Panc1 (cell line): ENCODE measurements around the gene MLH3. TPM values are rescaled to one million over a fixed set of nuclear protein-coding genes. Genes with fewer than 3 reads are reported as not detected.

ENCODE experiments used
- ATAC-seq: fragments of 200-7000 bp; cut with Tn5 transposase; 2 replicates; pipeline ENCODE4 v1.9.1; 2020; ENCODE audit warnings: mild to moderate bottlenecking, moderate library complexity
- BruUV-seq: library from RNA; stranded (reverse); fragments of 400-500 nt; replicated peaks from 2 replicates; lab custom pipeline; 2021; lab: Mats Ljungman, UMichigan
- CTCF ChIA-PET: fragments of 300-600 bp; sonication (Branson Sonifier 250); formaldehyde crosslinking; loops from one replicate; lab custom pipeline; 2022; ENCODE audit warnings: antibody characterized with exemption; lab: Charles Lee
- POLR2A ChIA-PET: fragments of 300-600 bp; sonication (Branson Sonifier 250); formaldehyde crosslinking; loops from one replicate; lab custom pipeline; 2022; ENCODE audit warnings: antibody characterized with exemption; lab: Charles Lee
- DNase-seq: peaks from one replicate; pipeline ENCODE4 v3.0.0-alpha.2; 2010; ENCODE audit warnings: low read depth, low spot score
- H3K27ac ChIP-seq: 2 replicates; pipeline ENCODE4 v1.5.1; 2011; ENCODE audit warnings: mild to moderate bottlenecking, low read length, inconsistent platforms
- H3K27me3 ChIP-seq: fragments of 200-500 bp; sonication (Bioruptor generic); 2 replicates; pipeline ENCODE4 v1.6.0; 2014; ENCODE audit warnings: low read length, inconsistent platforms; ENCODE audit not compliant: control insufficient read depth, insufficient read depth
- H3K36me3 ChIP-seq: fragments of 200-500 bp; sonication (Bioruptor generic); 2 replicates; pipeline ENCODE4 v1.5.1; 2014; ENCODE audit warnings: inconsistent platforms, mild to moderate bottlenecking, low read length, moderate library complexity; ENCODE audit not compliant: control insufficient read depth, insufficient read depth
- H3K4me1 ChIP-seq: 2 replicates; pipeline ENCODE4 v1.5.1; 2011; ENCODE audit warnings: inconsistent platforms, mild to moderate bottlenecking, low read length, moderate library complexity; ENCODE audit not compliant: control insufficient read depth, insufficient read depth
- H3K4me3 ChIP-seq, 2 experiments: 2 replicates each; pipeline ENCODE4 v1.5.1; 2011 to 2012; ENCODE audit warnings: low read depth in 2 of 2, low read length in 2 of 2, mild to moderate bottlenecking in 2 of 2, inconsistent platforms in 1 of 2, moderate library complexity in 1 of 2
- H3K9me3 ChIP-seq: fragments of 200-500 bp; sonication (Bioruptor generic); 2 replicates; pipeline ENCODE4 v1.5.1; 2014; ENCODE audit warnings: low read depth, mild to moderate bottlenecking, inconsistent platforms, low read length, moderate library complexity; ENCODE audit not compliant: control insufficient read depth, insufficient read depth
- CTCF ChIP-seq: fragments of 450-650 bp; IDR thresholded peaks from 2 replicates; pipeline ENCODE4 v1.5.1; 2017; ENCODE audit warnings: mild to moderate bottlenecking
- POLR2AphosphoS5 ChIP-seq: IDR thresholded peaks from 2 replicates; pipeline ENCODE4 v1.6.1; 2012; ENCODE audit warnings: mild to moderate bottlenecking, low read depth, low read length, moderate library complexity
- SIN3A ChIP-seq: IDR thresholded peaks from 2 replicates; pipeline ENCODE4 v1.6.1; 2012; ENCODE audit warnings: low read depth, mild to moderate bottlenecking, low read length, moderate library complexity, borderline replicate concordance; ENCODE audit not compliant: insufficient read depth
- TCF7L2 ChIP-seq: IDR thresholded peaks from 2 replicates; pipeline ENCODE4 v1.6.1; 2011; ENCODE audit warnings: mild to moderate bottlenecking, low read depth, low read length, inconsistent platforms
- in situ Hi-C: cut with HindIII; loops from 2 replicates; pipeline ENCODE4 v1.10.0; 2016; ENCODE audit warnings: low sequenced_read_pairs, low pct_unique_long_range_greater_than_20kb
- intact Hi-C: fragments of 100-400 bp; cut with micrococcal nuclease; formaldehyde crosslinking; loops from one replicate; pipeline ENCODE4 v1.10.0; 2022; ENCODE audit not compliant: unreplicated experiment
- total RNA-seq: library from RNA; stranded (reverse); gene quantifications from one replicate; pipeline ENCODE4 v1.2.1, GENCODE V29; 2021; ENCODE audit not compliant: unreplicated experiment
- TF ChIP-seq, protein P1 (sequence below), 2 experiments: IDR thresholded peaks; 2 replicates each; pipeline ENCODE4 v1.6.1; 2011 to 2012; ENCODE audit warnings: low read depth in 2 of 2, control low read depth in 1 of 2, low read length in 1 of 2, mild to moderate bottlenecking in 1 of 2, moderate library complexity in 1 of 2; ENCODE audit not compliant: insufficient read depth in 1 of 2

MLH3 gene
- total RNA-seq, 1 experiment from 2014 or later: 17.0 TPM

DNA sequence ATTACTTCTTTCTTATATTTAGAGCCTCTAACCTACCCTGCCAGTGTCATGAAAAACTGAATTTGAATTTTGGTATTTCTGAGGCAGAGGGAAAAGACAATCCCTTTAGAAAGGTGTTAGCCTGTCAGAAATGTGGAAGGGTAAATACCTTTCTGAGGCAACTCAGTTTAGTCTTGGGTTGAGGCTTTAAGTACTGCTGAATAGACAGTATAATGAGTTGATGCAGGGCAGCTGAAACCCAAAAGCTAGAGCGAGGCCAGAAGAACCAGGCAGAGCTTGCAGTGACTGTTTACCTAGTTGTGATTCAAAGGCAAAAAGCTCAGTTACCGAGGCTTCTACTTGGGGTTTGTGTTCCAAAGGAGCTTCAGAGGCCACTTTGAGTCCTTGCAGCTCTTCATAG lies 36.9 kb upstream of the MLH3 start:
- intact Hi-C loops: loop anchor here (5.0 to 10.0 kb wide), 2 partner anchors 143 to 226 kb away; no protein-coding TSS in a partner anchor
- in situ Hi-C loops: no loop called here

DNA sequence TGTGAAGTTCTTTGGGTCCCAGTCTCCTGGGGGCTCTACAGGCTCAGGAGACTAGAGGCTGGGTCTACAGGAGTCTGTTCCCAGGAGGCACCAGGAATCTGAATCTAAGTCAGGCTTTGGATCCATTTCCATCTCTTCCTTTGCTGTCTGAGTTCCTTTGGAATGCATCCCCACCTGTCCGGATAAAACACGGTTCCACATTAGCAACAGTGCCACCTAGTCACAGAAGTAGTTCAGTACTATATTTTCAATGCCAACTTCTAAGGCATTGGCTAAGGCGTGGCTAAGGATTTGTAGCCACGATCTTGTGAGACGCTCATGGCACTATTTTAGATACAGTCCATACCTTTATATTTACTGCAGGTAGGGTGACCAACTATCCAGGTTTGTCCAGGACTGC lies 33.2 kb upstream of the MLH3 start:
- ChIA-PET POLR2A (no interaction called here), CTCF (no interaction called here)
- ATAC-seq: peak; percentile 74; the same call in 1 of the 2 replicates
- TF ChIP-seq CTCF: peak; percentile 50
- TF ChIP-seq, protein P1, sequence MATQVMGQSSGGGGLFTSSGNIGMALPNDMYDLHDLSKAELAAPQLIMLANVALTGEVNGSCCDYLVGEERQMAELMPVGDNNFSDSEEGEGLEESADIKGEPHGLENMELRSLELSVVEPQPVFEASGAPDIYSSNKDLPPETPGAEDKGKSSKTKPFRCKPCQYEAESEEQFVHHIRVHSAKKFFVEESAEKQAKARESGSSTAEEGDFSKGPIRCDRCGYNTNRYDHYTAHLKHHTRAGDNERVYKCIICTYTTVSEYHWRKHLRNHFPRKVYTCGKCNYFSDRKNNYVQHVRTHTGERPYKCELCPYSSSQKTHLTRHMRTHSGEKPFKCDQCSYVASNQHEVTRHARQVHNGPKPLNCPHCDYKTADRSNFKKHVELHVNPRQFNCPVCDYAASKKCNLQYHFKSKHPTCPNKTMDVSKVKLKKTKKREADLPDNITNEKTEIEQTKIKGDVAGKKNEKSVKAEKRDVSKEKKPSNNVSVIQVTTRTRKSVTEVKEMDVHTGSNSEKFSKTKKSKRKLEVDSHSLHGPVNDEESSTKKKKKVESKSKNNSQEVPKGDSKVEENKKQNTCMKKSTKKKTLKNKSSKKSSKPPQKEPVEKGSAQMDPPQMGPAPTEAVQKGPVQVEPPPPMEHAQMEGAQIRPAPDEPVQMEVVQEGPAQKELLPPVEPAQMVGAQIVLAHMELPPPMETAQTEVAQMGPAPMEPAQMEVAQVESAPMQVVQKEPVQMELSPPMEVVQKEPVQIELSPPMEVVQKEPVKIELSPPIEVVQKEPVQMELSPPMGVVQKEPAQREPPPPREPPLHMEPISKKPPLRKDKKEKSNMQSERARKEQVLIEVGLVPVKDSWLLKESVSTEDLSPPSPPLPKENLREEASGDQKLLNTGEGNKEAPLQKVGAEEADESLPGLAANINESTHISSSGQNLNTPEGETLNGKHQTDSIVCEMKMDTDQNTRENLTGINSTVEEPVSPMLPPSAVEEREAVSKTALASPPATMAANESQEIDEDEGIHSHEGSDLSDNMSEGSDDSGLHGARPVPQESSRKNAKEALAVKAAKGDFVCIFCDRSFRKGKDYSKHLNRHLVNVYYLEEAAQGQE (IDR thresholded peaks at IDR 0.05; ENCODE audit: insufficient read depth in 1 of 2, low read depth in 2 of 2, low read length in 1 of 2): no peak
- intact Hi-C loops: loop anchor here (10.0 kb wide), 1 partner anchor 140 kb away; no protein-coding TSS in a partner anchor
- no peaks in the 10 kb centered on the region for H3K9me3 ChIP-seq
- no peak overlapping the region for H3K4me3 ChIP-seq
- no peaks in the 10 kb centered on the region for H3K4me1 ChIP-seq
- no peak for DNase-seq
- BruUV-seq: no TSS peak
- H3K27me3 ChIP-seq: no peaks in the 10 kb centered on the region
- no peak overlapping the region for H3K27ac ChIP-seq
- H3K36me3 ChIP-seq: peaks cover 7% of the 10 kb centered on the region; the same call in 1 of the 2 replicates
- in situ Hi-C loops: no loop called here

More for the DNA sequence above, 36.9 kb upstream of the MLH3 start:
- no TSS peak for BruUV-seq
- peaks cover 7% of the 10 kb centered on the region; the same call in 1 of the 2 replicates for H3K36me3 ChIP-seq
- H3K4me3 ChIP-seq: no peak overlapping the region
- no peak for ATAC-seq
- CTCF ChIA-PET: interaction anchor here (1.7 kb wide), 1 partner anchor 227 kb away, joined by 9 read pairs; no protein-coding TSS in a partner anchor
- no peak for TF ChIP-seq CTCF
- no peak for TF ChIP-seq SIN3A
- no peak for TF ChIP-seq TCF7L2
- no peak for TF ChIP-seq POLR2AphosphoS5
- TF ChIP-seq, protein P1 (IDR thresholded peaks at IDR 0.05; ENCODE audit: insufficient read depth in 1 of 2, low read depth in 2 of 2, low read length in 1 of 2): no peak
- DNase-seq: no peak
- no peaks in the 10 kb centered on the region for H3K4me1 ChIP-seq
- no peaks in the 10 kb centered on the region for H3K27me3 ChIP-seq
- no peak overlapping the region for H3K27ac ChIP-seq
- no peaks in the 10 kb centered on the region for H3K9me3 ChIP-seq
- POLR2A ChIA-PET: interaction anchor here (1.4 kb wide), 1 partner anchor 19 kb away, joined by 3 read pairs; the partner anchor contains the start of gene ZC2HC1C
